Gastrocnemius medialis (tissue), 4 donors: ENCODE results near the gene MMP12. TPM values are rescaled to one million over a fixed set of nuclear protein-coding genes. Genes with fewer than 3 reads are reported as not detected.

Experiments
- ATAC-seq, 2 donors: fragments of 150-250 bp; one replicate each; pipeline ENCODE4 v1.9.1; 2016
- DNase-seq, 2 donors: peaks; one replicate each; pipeline ENCODE4 v3.0.0-alpha.2; 2019
- H3K27ac ChIP-seq, 4 donors: fragments of 200-600 bp; sonication (generic); 1 replicate in 1 of 4; 2 replicates in 3 of 4; pipeline ENCODE4 v1.5.1; 2016 to 2018; ENCODE audit warnings: mild to moderate bottlenecking in 2 of 4, moderate library complexity in 1 of 4
- H3K27me3 ChIP-seq, 3 donors: fragments of 200-600 bp; sonication (generic) in 2 of 3; 1 replicate in 1 of 3; 2 replicates in 2 of 3; pipeline versions ENCODE4 v1.5.1 to v1.6.0; 2016 to 2019; ENCODE audit warnings: mild to moderate bottlenecking in 1 of 3, moderate library complexity in 1 of 3
- H3K36me3 ChIP-seq, 2 donors: fragments of 200-600 bp; sonication (generic) in 1 of 2; one replicate each; pipeline ENCODE4 v1.5.1; 2017 to 2018
- H3K4me1 ChIP-seq, 2 donors: fragments of 200-600 bp; sonication (generic) in 1 of 2; one replicate each; pipeline ENCODE4 v1.5.1; 2016 to 2017; ENCODE audit warnings: mild to moderate bottlenecking in 2 of 2
- H3K4me3 ChIP-seq, 4 donors: fragments of 200-600 bp; sonication (generic) in 3 of 4; 1 replicate in 1 of 4; 2 replicates in 3 of 4; pipeline ENCODE4 v1.5.1; 2016 to 2019; ENCODE audit warnings: mild to moderate bottlenecking in 2 of 4
- H3K9me3 ChIP-seq, 3 donors: fragments of 200-600 bp; sonication (generic) in 2 of 3; 1 replicate in 1 of 3; 2 replicates in 2 of 3; pipeline ENCODE4 v1.5.1; 2016 to 2019
- POLR2A ChIP-seq, 2 donors: fragments of 450-650 bp; IDR thresholded peaks; one replicate each; pipeline ENCODE4 v1.6.1; 2017; ENCODE audit warnings: antibody characterized with exemption in 2 of 2, mild to moderate bottlenecking in 2 of 2, moderate library complexity in 2 of 2
- in situ Hi-C, 4 donors: fragments of 200-750 bp; cut with MboI; loops; one replicate each; pipeline versions ENCODE4 v1.15.0 to v1.8.0; 2017; ENCODE audit warnings: low sequenced_read_pairs in 4 of 4
- intact Hi-C: fragments of 100-400 bp; cut with DNase I; formaldehyde crosslinking; loops from one replicate; pipeline ENCODE4 v1.15.1; 2023; ENCODE audit warnings: low total_unique reads
- total RNA-seq, 4 donors: library from RNA; depleted of rRNA; stranded (reverse); fragments of >200 nt; gene quantifications; one replicate each; pipeline versions ENCODE4 v1.1.0 to v1.2.3, GENCODE V29; 2016
- TF ChIP-seq, protein P1 (sequence below), 5 experiments: fragments of 450-650 bp in 3 of 5; fragments of 200-600 bp in 2 of 5; sonication (generic) in 2 of 5; IDR thresholded peaks in 4 of 5; conservative IDR thresholded peaks in 1 of 5; 1 replicate in 4 of 5; 2 replicates in 1 of 5; pipeline ENCODE4 v1.5.1; 2016 to 2019; ENCODE audit warnings: antibody characterized with exemption in 5 of 5, mild to moderate bottlenecking in 3 of 5, moderate library complexity in 3 of 5

The MMP12 gene
- total RNA-seq, 4 donors from 2014 or later, result not detected

DNA sequence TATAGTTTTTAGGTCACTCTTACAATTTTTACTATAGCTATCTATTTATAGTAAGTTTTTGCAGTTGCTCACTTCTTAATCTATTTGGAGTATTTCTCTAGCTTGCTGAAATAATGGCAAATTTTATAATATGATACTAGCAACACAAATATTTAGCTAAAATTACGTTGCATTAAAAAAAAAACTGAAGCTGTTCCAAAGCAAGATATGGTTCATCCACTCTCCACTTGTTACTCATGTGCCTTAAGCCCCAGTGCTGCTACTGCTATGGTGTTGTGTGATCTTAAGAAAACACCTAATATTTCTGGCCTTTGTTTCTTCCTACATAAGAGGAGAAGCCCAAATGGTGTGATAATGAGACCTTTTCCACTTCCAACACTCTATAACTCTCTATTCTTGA lies 31.9 kb downstream of the MMP12 start:
- Histone ChIP-seq H3K4me1 (no peaks in the 10 kb centered on the region), H3K27me3 (no peaks in the 10 kb centered on the region), H3K27ac (no peak overlapping the region), H3K36me3 (no peaks in the 10 kb centered on the region), H3K4me3 (no peak overlapping the region), H3K9me3 (no peaks in the 10 kb centered on the region)
- no peak for ATAC-seq
- intact Hi-C loops, result no loop called here
- DNase-seq, result no peak
- no peak for TF ChIP-seq POLR2A (IDR thresholded peaks at IDR 0.05)
- TF ChIP-seq, protein P1, sequence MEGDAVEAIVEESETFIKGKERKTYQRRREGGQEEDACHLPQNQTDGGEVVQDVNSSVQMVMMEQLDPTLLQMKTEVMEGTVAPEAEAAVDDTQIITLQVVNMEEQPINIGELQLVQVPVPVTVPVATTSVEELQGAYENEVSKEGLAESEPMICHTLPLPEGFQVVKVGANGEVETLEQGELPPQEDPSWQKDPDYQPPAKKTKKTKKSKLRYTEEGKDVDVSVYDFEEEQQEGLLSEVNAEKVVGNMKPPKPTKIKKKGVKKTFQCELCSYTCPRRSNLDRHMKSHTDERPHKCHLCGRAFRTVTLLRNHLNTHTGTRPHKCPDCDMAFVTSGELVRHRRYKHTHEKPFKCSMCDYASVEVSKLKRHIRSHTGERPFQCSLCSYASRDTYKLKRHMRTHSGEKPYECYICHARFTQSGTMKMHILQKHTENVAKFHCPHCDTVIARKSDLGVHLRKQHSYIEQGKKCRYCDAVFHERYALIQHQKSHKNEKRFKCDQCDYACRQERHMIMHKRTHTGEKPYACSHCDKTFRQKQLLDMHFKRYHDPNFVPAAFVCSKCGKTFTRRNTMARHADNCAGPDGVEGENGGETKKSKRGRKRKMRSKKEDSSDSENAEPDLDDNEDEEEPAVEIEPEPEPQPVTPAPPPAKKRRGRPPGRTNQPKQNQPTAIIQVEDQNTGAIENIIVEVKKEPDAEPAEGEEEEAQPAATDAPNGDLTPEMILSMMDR (IDR thresholded peaks at IDR 0.05 in 4 of 5, conservative IDR thresholded peaks at IDR 0.05 in 1 of 5), result no peak
- in situ Hi-C loops, result no loop called here

DNA sequence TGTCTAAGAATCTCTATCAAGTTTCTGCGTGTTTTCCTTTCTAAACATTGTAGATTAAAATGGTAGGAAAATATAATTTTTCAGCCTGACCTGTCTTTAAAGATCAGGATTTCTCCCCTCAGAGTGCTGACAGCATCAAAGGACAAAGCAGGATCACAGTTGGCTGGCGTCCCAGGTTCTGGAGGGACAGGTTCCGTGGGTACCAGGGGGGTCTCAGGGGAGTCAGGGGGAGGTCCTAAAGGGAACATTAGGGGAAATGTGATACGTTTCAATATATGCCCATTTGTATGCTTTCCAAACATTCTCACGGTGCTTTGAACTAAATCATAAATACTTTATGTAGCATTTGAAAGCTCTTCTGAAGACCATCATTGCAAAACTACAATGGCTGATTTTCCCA lies 34.8 kb downstream of the MMP12 start:
- Histone ChIP-seq H3K27ac (no peak overlapping the region), H3K36me3 (no peaks in the 10 kb centered on the region), H3K4me3 (no peak overlapping the region), H3K4me1 (no peaks in the 10 kb centered on the region), H3K9me3 (no peaks in the 10 kb centered on the region), H3K27me3 (no peaks in the 10 kb centered on the region)
- intact Hi-C loops, result no loop called here
- no peak for TF ChIP-seq POLR2A (IDR thresholded peaks at IDR 0.05)
- TF ChIP-seq, protein P1 (IDR thresholded peaks at IDR 0.05 in 4 of 5, conservative IDR thresholded peaks at IDR 0.05 in 1 of 5), result no peak
- DNase-seq (no peak), ATAC-seq (no peak)
- in situ Hi-C loops, result no loop called here

DNA sequence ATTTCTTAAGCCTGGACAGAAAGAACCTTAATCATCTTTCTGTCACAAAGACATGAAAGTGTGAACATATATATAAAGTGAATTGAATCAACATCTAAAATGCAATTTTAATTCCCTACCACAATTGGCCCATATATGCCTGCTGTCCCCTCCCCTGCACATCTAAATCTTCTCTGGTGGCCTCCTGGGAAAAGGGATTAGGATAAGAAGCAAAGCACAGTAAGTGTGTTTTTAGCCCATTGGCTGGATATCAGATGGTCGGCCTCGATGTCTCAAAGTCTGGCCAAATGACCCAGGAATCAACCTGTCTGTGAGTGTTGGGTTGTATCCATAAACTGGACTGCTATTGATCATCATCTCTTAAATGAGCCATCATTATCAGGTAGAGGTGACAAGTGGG lies 37.1 kb downstream of the MMP12 start:
- ATAC-seq (no peak), DNase-seq (no peak)
- Histone ChIP-seq H3K27ac (no peak overlapping the region), H3K9me3 (no peaks in the 10 kb centered on the region), H3K4me3 (no peak overlapping the region), H3K36me3 (no peaks in the 10 kb centered on the region), H3K27me3 (no peaks in the 10 kb centered on the region), H3K4me1 (no peaks in the 10 kb centered on the region)
- TF ChIP-seq, protein P1 (IDR thresholded peaks at IDR 0.05 in 4 of 5, conservative IDR thresholded peaks at IDR 0.05 in 1 of 5), result no peak
- no peak for TF ChIP-seq POLR2A (IDR thresholded peaks at IDR 0.05)
- intact Hi-C loops, result no loop called here
- in situ Hi-C loops, result no loop called here

DNA sequence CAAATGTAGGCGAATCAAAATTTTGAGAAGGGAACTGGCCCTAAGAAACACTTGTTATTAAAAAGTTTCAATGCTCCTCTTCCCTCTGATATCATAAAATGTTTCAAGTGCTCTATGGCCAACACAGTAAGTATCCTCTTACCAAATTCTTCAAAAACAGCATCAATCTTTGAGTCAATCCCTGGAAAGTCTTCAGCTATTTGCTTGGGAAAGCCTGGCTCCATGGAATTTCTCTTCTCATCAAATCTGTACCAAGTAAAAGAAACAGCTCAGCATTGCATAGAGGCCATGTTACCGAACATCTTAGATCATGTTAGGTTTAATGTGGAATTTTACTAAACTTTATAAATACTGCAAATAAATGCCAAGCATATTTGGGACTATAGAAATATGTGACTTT lies 37.6 kb downstream of the MMP12 start:
- DNase-seq (no peak), ATAC-seq (no peak)
- no peak for TF ChIP-seq POLR2A (IDR thresholded peaks at IDR 0.05)
- TF ChIP-seq, protein P1 (IDR thresholded peaks at IDR 0.05 in 4 of 5, conservative IDR thresholded peaks at IDR 0.05 in 1 of 5), result no peak
- Histone ChIP-seq H3K36me3 (no peaks in the 10 kb centered on the region), H3K27me3 (no peaks in the 10 kb centered on the region), H3K4me1 (no peaks in the 10 kb centered on the region), H3K9me3 (no peaks in the 10 kb centered on the region), H3K4me3 (no peak overlapping the region), H3K27ac (no peak overlapping the region)
- in situ Hi-C loops (no loop called here), intact Hi-C loops (no loop called here)

DNA sequence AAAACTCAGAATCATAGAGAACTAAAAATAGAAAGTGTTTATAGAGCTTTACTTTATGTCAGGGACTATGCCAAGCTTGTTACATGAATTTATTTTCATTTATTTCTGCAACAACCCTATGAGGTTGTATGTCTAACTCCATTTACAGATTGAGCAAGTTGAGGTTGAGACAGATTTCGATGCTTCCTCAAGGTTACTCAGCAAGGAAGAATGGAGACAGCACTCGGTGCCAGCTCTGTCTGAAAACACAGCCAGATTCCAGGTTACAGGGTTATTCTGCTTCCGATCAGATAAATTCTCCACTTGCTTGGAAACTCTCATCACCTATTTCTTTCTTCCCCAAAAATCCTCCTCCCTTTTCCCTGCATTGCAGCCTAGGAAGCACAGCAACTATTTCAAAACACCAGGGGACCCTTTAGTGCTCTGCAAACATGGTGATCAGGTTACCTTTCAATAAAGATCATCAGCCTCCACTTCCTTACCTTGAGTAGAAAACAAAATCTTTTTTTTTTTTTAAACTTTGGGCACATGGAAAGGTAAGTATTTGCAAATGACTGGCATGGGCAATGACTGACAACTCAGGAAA lies 38.4 kb downstream of the MMP12 start:
- H3K27me3 ChIP-seq, result no peaks in the 10 kb centered on the region
- peak in 1 of 2 donors; percentile 26 for DNase-seq
- no peaks in the 10 kb centered on the region for H3K9me3 ChIP-seq
- no peaks in the 10 kb centered on the region for H3K36me3 ChIP-seq
- no peak for ATAC-seq
- no peak for TF ChIP-seq POLR2A (IDR thresholded peaks at IDR 0.05)
- TF ChIP-seq, protein P1 (IDR thresholded peaks at IDR 0.05 in 4 of 5, conservative IDR thresholded peaks at IDR 0.05 in 1 of 5), result no peak
- H3K4me3 ChIP-seq, result no peak overlapping the region
- no peaks in the 10 kb centered on the region for H3K4me1 ChIP-seq
- intact Hi-C loops, result no loop called here
- in situ Hi-C loops, result no loop called here
- no peak overlapping the region for H3K27ac ChIP-seq
